GM18909 (cell line): ENCODE results near the gene TBX19.

Experiments
- ATAC-seq: cut with Tn5 transposase; IDR thresholded peaks from one replicate; pipeline ENCODE4 v1.9.1; 2021; ENCODE audit warnings: mild to moderate bottlenecking; ENCODE audit not compliant: unreplicated experiment, poor library complexity

The TBX19 gene

DNA sequence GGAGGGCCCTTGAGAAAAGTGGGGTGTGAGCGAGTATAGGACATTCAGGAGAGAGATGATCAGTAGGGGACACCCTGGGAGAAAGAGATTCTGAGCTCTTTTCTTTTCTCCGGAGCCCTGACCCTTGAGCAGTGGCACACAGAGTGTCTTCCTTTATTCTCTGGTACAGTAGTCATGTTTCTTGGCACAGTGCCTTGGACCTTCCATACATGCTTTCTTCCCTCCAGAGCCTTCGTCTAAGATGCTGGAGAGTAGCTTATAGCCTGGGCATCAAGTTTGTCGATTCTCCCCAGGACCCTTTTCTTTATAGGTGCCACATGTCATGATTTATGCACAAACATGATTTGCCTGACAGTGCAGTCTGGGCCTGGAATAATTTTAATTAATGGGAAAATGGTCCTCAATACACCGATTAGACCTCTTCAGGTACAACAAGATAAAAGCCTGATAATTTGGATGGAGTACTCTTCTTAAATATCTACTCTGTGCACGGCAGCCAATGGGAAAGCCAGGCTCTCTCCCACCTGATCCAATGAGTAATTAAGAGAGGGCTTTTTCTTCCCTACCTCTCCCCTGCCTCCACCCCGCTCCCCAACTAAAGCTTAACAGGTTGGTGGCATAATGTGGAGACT, at the start of gene TBX19:
Gene TBX19, plus strand, starts transcription at position 582 of the 632 bp plus-strand sequence. CDS start 214 bp downstream, outside the sequence.
- no peak for ATAC-seq

DNA sequence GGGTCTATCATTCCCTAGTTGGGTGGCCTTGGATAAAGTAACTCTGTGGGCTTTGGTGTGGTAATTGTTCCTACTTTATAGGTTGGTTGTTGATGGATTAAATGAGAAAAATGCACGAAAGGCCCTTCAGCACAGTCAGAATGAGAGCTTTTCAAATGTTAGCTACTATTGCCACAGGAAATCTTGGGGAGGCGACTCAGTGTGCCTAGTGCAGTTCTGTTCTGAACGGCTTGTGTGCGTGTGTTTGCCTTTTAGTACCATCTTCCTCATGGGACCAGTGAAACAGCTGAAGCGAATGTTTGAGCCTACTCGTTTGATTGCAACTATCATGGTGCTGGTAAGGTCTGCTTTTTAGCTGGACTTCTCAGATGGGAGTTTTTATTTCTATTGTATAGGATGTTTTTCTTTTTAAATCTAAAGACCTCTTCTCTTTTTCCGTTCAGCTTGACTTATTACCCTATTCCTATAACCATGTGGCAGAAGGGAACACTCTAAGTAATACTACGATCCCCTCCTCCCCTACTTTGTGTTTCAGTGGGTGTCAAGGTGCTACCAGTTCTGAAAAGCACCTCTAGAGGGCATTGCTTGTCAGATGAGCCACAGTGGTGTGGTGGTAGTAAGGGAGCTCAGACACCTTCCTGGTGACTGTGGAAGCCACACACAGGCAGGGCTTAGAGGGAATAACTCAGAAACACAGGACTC, 45.7 kb upstream of the TBX19 start:
- ATAC-seq = peak; percentile 82

DNA sequence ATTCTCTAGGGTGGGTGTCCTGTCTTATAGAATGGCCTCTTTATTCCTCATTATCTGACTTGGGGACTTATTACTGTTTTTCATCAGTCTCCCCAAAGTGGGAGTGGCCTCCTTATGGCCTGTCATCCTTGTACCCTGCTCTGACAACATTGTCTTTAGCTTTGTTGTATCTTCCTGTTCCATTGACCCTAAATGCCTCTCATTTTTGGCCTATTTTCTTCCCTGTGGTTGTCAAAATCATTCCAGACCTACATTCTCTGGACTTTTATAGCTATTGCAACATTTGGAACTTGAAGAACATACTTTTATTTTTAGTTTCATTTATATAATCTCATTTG, 45.2 kb upstream of the TBX19 start:
- peak; percentile 14 for ATAC-seq

DNA sequence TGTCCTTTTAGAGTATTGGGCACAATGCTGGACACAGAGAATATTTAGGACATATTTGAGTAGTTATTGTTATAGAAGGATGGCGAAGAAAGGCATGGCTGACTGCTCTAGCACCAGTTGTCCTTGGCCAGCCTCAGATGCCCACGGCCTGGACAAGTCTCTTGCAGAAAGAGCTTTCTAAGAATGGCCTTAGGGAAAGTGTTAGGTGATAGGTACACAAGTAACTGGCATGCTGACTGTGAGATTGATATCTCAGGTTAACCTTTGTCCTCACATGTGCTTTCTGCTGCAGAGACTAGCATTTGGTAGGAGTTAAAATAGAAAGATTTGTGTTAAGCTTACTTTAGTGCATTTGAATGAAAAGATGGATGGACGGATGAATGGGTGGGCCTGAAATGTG, 44.7 kb upstream of the TBX19 start:
- ATAC-seq = no peak

DNA sequence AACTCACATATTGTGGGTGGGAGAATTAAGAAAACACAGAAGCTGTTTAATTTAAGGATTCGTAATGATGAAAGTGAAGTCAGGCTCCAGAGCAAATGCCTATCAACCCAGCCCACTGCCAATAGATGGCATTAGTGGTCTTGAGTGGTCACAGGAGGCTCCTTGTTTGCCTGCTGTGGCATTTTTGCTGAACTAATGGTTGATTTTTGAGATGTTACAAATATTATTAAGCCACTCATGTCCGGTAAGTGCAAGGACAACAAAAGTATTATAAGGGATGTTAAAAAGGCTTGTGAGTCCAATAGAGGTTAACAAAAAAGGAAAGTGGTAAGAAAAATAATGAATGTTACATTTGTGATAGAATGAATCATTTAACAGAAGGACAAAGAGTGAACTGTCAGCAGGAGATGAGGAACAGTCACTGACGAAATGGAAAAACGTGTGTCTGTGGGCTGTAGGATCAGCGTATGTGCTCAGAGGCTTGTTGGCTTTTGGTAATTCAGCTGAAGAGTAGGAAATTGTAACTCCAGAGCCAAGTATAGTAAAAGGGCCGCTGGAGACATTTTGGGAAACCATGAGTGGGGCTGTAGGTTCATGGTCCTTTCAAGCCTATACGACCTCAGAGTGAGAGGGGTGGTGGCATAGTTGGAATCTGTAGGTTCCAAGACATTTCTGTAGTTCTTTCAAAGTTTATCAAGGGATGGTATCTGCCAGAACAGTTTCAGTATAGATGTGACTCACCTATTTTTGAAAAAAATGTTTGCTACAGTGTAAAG, 43.7 kb upstream of the TBX19 start:
- ATAC-seq = no peak

DNA sequence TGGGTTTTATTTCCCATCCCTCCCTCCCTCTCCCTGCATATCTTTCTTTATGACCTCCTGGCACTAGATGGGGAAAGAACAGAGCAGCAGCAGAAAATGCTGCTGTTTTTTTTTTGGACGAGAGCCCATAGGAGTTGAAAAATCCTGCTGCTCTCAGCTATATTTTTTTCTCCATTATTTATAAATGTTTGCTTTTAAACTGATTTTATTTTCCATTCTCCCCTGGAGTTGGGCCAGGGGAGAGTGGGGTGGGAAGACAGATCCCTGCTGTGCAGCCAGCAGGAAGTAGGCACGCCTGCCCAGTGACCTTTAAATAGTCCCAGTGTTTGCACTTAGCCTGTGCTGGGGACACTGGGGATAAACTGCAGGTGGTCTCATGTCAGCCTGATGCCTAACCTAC, 37.5 kb upstream of the TBX19 start:
- ATAC-seq = no peak

DNA sequence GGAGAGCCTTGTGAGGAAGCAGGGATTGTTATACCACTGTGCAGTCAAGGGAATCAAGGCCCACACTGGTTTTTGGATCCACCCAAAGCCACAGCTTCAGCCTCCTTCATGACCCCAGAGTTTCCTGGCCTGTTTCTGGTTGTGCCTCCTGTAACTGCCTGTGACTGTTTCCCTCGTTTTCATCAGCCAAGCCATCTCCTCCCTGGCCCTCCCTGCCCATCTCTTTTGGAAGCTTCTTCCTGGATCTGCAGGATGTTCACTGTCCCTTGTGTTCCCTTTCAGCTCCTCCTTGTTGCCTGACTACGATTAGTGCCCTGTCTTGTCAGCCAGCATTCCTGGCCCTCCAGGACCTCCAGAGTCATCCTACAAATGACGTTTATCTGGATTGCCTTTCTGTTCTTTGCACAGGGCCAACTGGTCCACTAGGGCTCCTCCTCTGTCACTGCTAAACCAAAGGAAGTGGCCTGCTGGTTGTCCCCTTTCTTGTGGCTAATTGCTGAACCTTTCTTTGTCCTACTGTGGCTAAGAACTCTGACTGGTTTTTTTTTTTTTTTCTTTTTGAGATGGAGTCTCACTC, 37.0 kb upstream of the TBX19 start:
- no peak for ATAC-seq

DNA sequence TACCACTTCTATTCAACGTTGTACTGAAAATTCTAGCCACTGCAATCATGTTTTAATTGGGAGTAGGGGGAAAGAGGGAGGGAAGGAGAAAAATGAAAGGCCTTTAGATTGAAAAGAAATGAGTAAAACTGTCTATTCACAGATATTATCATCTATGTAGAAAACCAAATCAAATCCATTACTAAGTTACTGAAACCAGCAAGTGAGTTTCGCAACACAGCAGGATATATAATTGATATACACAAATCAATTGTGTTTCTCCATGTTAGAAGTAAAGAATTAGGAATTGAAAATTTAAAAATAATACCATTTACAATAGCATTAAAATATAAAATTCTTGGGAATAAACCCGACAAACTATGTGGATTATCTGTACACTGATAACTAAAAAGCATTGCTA, 35.6 kb upstream of the TBX19 start:
- ATAC-seq = no peak

DNA sequence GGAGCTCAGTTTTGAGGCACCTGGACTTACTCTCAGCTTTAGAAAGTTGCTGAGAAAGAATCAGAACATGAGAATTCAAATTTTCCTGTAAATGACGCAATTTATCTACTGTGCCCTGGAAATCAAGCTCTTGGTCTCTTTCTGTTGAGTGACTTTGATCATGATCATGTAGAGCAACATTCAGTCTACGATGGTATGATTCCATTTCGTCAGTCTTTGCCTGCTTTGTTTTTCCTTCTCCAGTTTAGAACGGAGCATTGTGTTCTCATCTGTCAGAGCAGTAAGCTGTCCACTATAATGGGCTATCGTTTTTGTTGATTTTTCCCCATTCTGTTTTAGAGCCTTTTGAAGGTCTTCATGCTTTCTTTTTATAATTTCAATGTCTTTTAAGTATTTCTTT, 34.2 kb upstream of the TBX19 start:
- ATAC-seq = no peak

DNA sequence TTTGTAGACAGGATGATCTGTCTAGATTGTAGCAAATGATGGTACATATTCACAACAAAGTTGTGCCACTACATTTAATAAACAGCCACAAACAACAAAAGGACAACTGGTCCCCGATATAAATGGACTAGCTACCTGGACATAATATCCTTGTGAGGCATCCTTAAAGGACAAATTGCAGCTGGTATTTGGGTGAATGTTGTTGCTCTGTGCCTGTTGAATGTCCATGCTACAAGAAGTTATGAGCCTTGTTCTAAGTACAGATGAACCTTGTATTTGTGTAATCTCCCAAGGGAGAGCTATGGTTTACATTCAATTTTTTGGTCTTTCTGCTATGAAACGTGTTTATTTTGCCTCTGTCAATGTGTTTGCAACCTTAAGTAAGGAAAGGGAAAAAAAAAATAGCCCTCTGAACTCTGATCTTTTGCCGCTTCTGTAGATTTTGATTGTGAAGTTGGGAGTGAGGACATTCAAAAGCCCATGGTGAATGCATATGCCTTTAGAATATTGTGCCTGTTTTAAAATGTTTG, 28.4 kb upstream of the TBX19 start:
- no peak for ATAC-seq

DNA sequence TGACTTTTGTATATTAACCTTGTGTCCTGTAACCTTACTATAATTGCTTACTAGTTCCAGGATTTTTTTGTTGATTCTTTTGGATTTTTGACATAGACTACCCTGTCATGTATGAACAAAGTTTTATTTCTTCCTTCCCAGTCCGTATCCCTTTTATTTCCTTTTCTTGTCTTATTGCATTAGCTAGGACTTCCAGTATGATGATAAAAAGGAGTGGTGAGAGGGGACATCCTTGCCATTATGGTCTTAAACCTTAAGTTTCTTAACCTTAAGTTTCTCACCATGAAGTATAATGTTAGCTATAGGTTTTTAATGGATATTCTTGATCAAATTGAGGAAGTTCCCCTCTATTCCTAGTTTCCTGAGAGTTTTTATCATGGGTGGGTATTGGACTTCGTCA, 24.5 kb upstream of the TBX19 start:
- ATAC-seq = no peak

DNA sequence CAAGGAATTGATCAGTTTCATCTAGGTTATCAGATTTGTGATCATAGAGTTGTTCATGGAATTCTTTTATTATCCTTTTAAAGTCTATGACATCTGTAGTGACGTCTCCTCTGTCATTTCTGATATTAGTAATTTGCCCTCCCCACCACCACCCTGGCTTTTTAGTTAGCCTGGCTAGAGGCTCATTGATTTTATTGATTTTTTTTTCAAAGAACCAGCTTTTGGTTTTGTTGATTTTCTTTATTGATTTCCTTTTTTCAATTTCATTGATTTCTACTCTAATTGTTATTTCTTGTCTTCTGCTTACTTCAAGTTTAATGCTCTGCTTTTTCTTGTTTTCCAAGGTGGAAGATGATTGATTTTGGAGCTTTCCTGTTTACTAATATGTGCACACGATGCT, 23.3 kb upstream of the TBX19 start:
- ATAC-seq = no peak

DNA sequence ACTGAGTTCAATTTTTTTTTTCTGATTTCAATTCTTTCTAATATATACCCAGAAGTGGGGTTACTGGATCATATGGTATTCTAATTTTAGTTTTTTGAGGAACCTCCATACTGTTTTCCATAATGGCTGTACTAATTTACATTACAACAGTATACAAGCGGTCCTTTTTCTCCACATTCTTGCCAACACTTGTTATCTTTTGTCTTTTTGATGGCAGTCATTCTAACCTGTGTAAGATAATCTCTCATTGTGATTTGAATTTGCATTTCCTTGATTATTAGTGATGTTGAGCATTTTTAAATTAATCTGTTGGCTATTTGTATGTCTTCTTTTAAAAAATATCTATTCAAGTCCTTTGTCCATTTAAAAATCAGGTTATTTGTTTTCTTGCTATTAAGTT, 21.1 kb upstream of the TBX19 start:
- no peak for ATAC-seq

DNA sequence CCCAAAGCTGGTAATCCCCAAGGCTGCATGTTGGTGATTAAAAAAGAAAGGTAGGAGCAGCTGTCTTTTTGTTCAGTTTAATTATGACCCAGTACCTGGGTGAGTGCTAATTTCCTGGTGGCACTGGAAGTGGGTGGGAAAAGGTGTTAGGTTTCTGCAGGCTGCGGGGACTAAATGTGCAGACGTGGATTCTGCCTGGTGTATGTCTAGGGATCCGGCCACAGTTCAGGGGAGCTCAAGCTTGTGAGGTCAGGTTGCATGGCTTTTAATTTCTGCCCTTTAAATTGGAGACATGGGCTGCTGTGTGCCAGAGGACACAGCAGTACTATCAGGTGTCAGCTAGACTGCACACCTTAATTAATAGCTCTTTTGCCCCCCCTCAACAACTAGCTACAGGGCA, 20.3 kb upstream of the TBX19 start:
- no peak for ATAC-seq

DNA sequence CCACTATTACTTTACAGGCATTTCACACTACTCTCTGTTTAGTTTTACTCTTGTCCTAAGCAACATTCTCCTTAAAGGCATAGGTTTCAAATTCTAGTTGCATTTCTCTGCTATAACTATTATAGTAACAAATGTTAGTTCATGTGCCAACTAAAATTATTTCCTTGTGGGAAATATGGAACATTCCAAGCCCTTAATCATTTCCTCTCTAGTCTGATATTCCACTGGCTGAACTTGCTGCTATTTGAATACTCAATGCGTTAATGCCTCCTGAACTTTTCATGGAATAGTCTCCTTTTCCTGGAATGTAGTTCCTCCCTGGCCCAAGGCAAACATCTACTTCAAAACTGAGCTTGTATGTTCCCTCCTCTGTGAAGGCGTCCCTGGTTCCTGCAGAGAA, 19.3 kb upstream of the TBX19 start:
- no peak for ATAC-seq

DNA sequence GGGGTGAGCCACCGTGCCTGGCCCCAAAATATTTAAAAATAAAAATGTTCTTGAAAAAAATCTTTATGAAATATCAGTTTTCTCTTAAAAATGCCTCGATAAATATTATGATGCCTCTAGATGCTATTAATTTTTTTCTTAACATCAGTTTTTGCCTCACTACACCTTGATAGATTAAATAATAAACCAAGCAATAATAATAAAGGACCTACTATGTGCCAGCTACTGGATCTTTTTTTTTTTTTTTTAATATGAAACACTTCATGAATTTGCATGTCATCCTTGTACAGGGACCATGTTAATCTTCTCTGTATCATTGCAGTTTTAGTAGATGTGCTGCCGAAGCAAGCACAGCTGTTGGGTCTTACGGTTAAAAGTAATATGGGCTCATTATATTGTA, 17.5 kb upstream of the TBX19 start:
- ATAC-seq = no peak

DNA sequence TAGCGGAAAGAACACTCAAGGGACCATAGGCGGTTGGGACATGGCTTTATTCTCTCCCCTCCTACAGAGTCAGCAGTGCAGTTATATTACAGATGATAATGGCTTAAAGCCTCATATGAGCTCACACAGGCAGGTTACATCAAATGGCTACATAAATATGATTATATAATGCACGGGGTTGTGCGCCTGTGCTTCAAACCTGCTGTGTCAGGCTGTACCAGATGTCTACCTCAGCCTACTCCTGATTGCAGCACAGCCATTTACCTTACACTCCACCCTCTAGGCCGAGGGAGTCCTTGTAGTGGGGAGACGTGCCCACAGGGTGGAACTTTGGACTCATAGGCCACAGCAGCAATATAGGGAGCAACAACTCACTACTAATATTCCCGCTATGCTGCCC, 16.4 kb upstream of the TBX19 start:
- ATAC-seq = no peak

DNA sequence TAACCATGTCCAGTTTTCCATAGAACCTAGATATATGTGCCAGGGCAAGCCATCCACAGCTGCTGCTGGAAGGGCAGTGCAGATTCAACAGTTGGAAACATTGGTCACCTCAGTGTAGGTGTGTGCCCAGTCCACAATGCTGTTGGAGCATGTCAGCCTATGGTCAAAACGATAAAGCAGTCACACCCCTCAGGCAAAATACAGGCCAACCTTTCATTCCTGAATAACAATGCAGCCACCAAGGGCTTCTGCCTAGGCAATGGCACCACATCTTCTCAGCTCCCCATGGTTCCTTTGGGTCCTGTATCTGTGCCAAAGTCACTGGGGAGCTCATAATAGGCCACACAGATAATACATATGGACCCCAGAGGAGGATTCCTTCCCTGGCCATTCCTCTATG, 15.1 kb upstream of the TBX19 start:
- no peak for ATAC-seq

DNA sequence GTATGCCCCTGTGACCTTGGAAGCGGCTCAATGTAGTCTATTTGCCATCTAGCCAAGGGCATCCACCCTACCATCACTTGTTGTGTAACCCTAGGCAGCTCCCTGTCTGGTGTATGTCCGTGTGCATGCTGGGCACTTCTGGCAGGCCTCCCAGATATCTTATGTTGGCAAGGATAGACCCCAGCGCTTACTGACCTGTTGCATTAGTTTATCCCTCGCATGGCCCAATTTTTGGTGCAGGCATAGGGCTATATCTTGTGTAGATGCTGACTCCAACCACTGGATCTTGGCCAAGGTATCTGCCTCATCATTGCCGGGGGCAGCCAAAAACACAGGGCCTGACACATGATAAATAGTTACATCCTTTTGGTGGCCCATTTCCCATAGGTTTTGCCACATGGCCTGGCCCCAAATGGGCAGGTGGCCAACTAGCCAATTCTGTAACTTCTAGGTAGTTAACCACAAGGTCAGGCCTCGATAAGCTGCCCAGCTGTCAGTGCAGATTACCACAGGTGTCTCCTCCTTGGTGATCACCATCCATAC, 14.0 kb upstream of the TBX19 start:
- no peak for ATAC-seq

DNA sequence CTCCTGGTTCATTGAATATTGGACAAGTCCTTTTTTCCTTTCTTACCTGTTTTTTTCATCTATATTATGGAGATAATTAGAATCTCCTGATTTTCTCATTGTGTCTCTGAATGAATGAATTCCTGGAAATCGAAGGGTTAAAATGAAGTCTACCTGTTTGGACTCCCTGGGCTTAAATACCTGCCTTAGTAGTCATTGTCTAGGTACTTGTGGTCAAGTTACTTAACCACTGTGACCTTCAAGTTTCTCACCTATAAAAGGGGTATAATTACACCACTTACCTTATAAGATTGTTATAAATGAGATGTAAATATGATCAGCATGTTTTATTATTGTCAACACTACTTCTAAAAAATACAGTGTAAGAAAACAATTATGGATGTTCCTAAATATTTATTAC, 9.0 kb upstream of the TBX19 start:
- ATAC-seq = no peak

DNA sequence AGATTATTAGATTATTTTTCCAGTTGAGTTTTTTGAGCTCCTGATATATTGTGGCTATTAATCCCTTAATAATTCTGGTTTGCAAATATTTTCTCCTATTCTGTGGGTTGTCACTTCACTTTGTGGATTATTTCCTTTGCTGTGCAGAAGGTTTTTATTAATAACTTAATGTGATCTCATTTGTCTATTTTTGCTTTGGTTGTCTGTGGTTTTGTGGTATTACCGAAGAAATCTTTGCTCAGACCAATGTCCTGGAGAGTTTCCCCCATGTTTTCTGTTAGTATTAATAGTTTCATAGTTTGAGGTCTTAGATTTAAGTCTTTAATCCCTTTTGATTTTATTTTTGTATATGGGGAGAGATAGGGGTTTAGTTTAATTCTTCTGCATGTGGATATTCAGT, 7.1 kb upstream of the TBX19 start:
- ATAC-seq = no peak
